COR-L47 (cell line): ENCODE results near the gene TP53I13.

Source experiments
- DNase-seq: peaks from one replicate; lab custom pipeline; 2025; lab: John Stamatoyannopoulos, UW

TP53I13 gene

GRCh38 chr17:29615492-29616299 lies 47.2 kb downstream of the TP53I13 start:
- DNase-seq: peak; percentile 76

DNA sequence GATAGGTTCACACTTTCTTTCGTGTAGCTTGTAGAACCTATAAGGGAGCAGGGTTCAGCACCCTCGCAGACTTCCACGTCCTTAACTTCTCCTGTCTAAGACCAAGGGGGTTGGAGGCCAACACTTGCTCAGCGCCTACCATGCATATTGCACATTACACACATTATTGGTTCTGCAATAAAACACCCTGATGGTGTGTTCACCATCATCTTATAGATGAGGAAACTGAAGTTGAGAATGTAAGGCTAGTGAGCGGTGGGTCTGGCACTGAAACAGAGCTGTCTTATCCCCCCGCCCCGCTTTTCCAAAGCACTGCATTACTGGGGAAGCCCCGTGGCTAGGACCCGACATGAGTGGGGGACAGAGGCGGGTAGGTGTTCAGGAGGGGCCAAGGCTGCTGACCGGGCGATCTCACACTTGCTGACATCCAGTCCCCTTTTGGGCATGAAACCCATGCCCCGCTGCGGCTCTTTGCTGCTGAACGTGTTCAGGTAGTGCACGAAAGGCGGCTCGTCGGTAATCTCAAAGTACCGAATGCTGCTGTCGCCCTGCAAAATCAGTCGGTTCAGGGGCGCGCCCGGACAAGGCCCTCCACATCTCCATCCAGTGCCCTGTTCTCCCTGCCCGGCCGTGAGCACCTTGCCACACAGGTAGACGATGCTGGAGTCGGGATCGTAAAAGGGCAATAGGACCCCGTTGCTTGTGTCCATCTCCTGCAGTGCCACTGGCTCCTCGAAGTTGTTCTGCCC lies 48.0 kb downstream of the TP53I13 start:
- DNase-seq: no peak

DNA sequence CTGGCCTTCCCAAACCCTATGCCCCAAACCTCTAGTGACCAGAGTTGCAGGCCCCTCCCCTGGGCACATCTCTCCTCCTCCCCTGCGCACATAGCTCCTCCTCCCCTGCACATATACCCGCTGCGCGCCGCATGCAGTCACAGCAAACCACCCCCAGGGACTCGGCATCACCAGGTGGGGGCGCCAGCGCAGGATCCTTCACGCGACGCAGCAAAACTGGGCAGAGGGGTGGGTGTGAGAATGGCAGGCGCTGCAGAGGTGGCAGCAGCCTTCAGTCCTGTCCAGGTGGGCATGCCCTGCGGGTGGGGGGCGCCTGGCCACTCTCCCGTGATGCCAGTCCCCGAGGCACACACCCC lies 48.6 kb downstream of the TP53I13 start:
- peak; percentile 85 for DNase-seq

- peak; percentile 77 for DNase-seq
Measured at GRCh38 chr17:29617481-29618271, 49.2 kb downstream of the TP53I13 start.

GRCh38 chr17:29618272-29619065 lies 50.0 kb downstream of the TP53I13 start:
- DNase-seq: no peak

GRCh38 chr17:29619251-29619650 lies 50.8 kb downstream of the TP53I13 start:
- no peak for DNase-seq

DNA sequence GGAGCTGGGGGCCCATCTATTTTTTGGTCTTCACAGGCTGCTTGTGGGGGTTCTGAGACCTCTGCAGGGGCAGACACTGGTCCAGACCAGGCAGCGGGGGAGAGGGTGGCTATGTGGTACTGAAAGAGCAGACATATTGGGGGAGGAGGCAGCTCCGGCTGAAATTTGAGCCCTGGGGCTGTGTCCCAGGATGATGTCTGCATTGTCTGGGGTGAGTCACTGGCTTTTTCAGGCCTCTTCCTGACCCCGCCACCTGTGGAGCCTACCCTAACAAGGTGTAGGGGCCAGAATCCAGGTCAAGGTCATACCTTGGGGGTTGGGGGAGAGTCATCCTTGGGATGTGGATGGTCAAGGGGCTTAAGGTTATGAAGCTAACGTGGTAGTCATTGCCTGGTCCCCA lies 51.8 kb downstream of the TP53I13 start:
- DNase-seq: no peak

GRCh38 chr17:29620779-29621500 lies 52.4 kb downstream of the TP53I13 start:
- no peak for DNase-seq

GRCh38 chr17:29621751-29622194 lies 53.3 kb downstream of the TP53I13 start:
- DNase-seq: no peak
